OCI-LY1 (cell line): ENCODE data around the gene TXNIP.
A peak's percentile ranks its signal among the peaks of the same experiment; 100 is the strongest.

Experiments used
- H2AFZ ChIP-seq: fragments of 200-600 bp; sonication (generic), shearing (Covaris generic); 2 replicates; pipeline ENCODE4 v1.6.0; 2014; ENCODE audit warnings: antibody characterized with exemption, mild to moderate bottlenecking, low read length
- H3F3A ChIP-seq: fragments of 200-600 bp; sonication (generic), shearing (Covaris generic); 2 replicates; pipeline ENCODE4 v1.6.0; 2014; ENCODE audit warnings: mild to moderate bottlenecking, antibody characterized with exemption, low read length, moderate library complexity; ENCODE audit not compliant: insufficient read depth
- H3K27ac ChIP-seq: fragments of 200-600 bp; sonication (generic); 2 replicates; pipeline ENCODE4 v1.5.1; 2014; ENCODE audit warnings: low read length, mixed run types, mild to moderate bottlenecking, low read depth; ENCODE audit not compliant: poor library complexity, severe bottlenecking
- H3K27me3 ChIP-seq: fragments of 200-600 bp; sonication (generic); 2 replicates; pipeline ENCODE4 v1.6.0; 2014; ENCODE audit warnings: antibody characterized with exemption, mild to moderate bottlenecking, low read length, moderate library complexity; ENCODE audit not compliant: insufficient read depth
- H3K36me3 ChIP-seq: fragments of 200-600 bp; sonication (generic); 2 replicates; pipeline ENCODE4 v1.6.1; 2014; ENCODE audit warnings: mild to moderate bottlenecking, antibody characterized with exemption, low read length, moderate library complexity, mixed read lengths; ENCODE audit not compliant: insufficient read depth
- H3K4me1 ChIP-seq: fragments of 200-600 bp; sonication (generic); 2 replicates; pipeline ENCODE4 v1.5.1; 2014; ENCODE audit warnings: mild to moderate bottlenecking, low read length, moderate library complexity; ENCODE audit not compliant: insufficient read depth, severe bottlenecking
- H3K4me2 ChIP-seq: fragments of 200-600 bp; sonication (generic), shearing (Covaris generic); 2 replicates; pipeline ENCODE4 v1.6.1; 2014; ENCODE audit warnings: low read length
- H3K4me3 ChIP-seq: fragments of 200-600 bp; sonication (generic); 2 replicates; pipeline ENCODE4 v1.5.1; 2014; ENCODE audit warnings: low read length, low read depth, mild to moderate bottlenecking, mixed read lengths; ENCODE audit not compliant: poor library complexity, severe bottlenecking
- H3K79me2 ChIP-seq: fragments of 200-600 bp; shearing (Covaris generic); 2 replicates; pipeline ENCODE4 v1.6.1; 2016; ENCODE audit warnings: mixed run types, low read length, mixed read lengths; ENCODE audit not compliant: insufficient read depth
- H3K9ac ChIP-seq: fragments of 200-600 bp; sonication (generic), shearing (Covaris generic); 2 replicates; pipeline ENCODE4 v1.6.1; 2014; ENCODE audit warnings: mild to moderate bottlenecking, low read length, mixed read lengths
- H3K9me2 ChIP-seq: fragments of 200-600 bp; sonication (generic), shearing (Covaris generic); 2 replicates; pipeline ENCODE4 v1.6.1; 2014; ENCODE audit warnings: low read depth, mild to moderate bottlenecking, low read length, mixed read lengths
- H3K9me3 ChIP-seq: fragments of 200-600 bp; shearing (Covaris generic); 2 replicates; pipeline ENCODE4 v1.6.1; 2014; ENCODE audit warnings: low read length, mixed read lengths
- H4K20me1 ChIP-seq: fragments of 200-600 bp; sonication (generic), shearing (Covaris generic); 2 replicates; pipeline ENCODE4 v1.6.0; 2016; ENCODE audit warnings: mild to moderate bottlenecking, low read length; ENCODE audit not compliant: insufficient read depth
- CTCF ChIP-seq: fragments of 200-600 bp; sonication (generic), shearing (Covaris generic); IDR thresholded peaks from 2 replicates; pipeline ENCODE4 v1.5.1; 2017; ENCODE audit warnings: mild to moderate bottlenecking, antibody characterized with exemption, low read length, moderate library complexity, mixed read lengths
- EZH2 ChIP-seq: fragments of 200-600 bp; sonication (generic), shearing (Covaris generic); IDR thresholded peaks from 2 replicates; pipeline ENCODE4 v1.8.0; 2017; ENCODE audit warnings: borderline replicate concordance, mixed run types, mild to moderate bottlenecking, antibody characterized with exemption, low read length, moderate library complexity, mixed read lengths

TXNIP gene

GRCh38 chr1:145963265-145964019 is 32.9 kb downstream of the TXNIP start:
- H3F3A ChIP-seq, result 0 out of 2 replicates have a peak, but pooled peaks cover 2% of the 10 kb centered on the region
- H3K4me3 ChIP-seq, result peak overlapping the region; percentile 71
- peak overlapping the region; percentile 75 for H3K4me2 ChIP-seq
- peaks cover 6% of the 10 kb centered on the region; the same call in 1 of the 2 replicates for H3K9me3 ChIP-seq
- no peaks in the 10 kb centered on the region for H3K9me2 ChIP-seq
- no peaks in the 10 kb centered on the region; the same call in 1 of the 2 replicates for H3K79me2 ChIP-seq
- no peaks in the 10 kb centered on the region for H4K20me1 ChIP-seq
- peaks cover 58% of the 10 kb centered on the region for H3K4me1 ChIP-seq
- no peaks in the 10 kb centered on the region for H3K27me3 ChIP-seq
- H3K27ac ChIP-seq, result peak overlapping the region; percentile 80
- H3K9ac ChIP-seq, result peak overlapping the region; percentile 78
- H2AFZ ChIP-seq, result no peak overlapping the region
- peaks cover 7% of the 10 kb centered on the region for H3K36me3 ChIP-seq
- TF ChIP-seq CTCF, result no peak
- no peak for TF ChIP-seq EZH2

- peak overlapping the region; percentile 78 for H3K9ac ChIP-seq
- peak overlapping the region; percentile 75 for H3K4me2 ChIP-seq
- no peaks in the 10 kb centered on the region; the same call in 1 of the 2 replicates for H3K79me2 ChIP-seq
- H3K36me3 ChIP-seq, result peaks cover 4% of the 10 kb centered on the region
- H3K9me3 ChIP-seq, result peaks cover 2% of the 10 kb centered on the region; the same call in 1 of the 2 replicates
- no peak overlapping the region for H2AFZ ChIP-seq
- H3K27ac ChIP-seq, result peak overlapping the region; percentile 80
- H3K4me3 ChIP-seq, result peak overlapping the region; percentile 71
- peaks cover 62% of the 10 kb centered on the region for H3K4me1 ChIP-seq
- H3F3A ChIP-seq, result 0 out of 2 replicates have a peak, but pooled peaks cover 6% of the 10 kb centered on the region
- no peaks in the 10 kb centered on the region for H3K27me3 ChIP-seq
- no peaks in the 10 kb centered on the region for H4K20me1 ChIP-seq
- no peaks in the 10 kb centered on the region for H3K9me2 ChIP-seq
- TF ChIP-seq CTCF, result no peak
- TF ChIP-seq EZH2, result no peak
These were observed 33.9 kb downstream of the TXNIP start for GRCh38 chr1:145962157-145963102.

GRCh38 chr1:145961425-145962156 is 34.8 kb downstream of the TXNIP start:
- Histone ChIP-seq H4K20me1 (no peaks in the 10 kb centered on the region), H3K36me3 (no peaks in the 10 kb centered on the region), H3K79me2 (no peaks in the 10 kb centered on the region), H3K4me2 (peak overlapping the region; percentile 75), H3K9ac (peak overlapping the region; percentile 74), H3K27ac (peak overlapping the region; percentile 67), H3K9me3 (no peaks in the 10 kb centered on the region), H3K4me3 (peak overlapping the region; percentile 71), H3K9me2 (no peaks in the 10 kb centered on the region), H3K27me3 (no peaks in the 10 kb centered on the region), H3F3A (0 out of 2 replicates have a peak, but pooled peaks cover 6% of the 10 kb centered on the region), H2AFZ (no peak overlapping the region), H3K4me1 (peaks cover 70% of the 10 kb centered on the region)
- TF ChIP-seq EZH2, result no peak
